Hematopoietic multipotent progenitor cell (in vitro differentiated cells): ENCODE measurements around the gene FPR2. TPM values are rescaled to one million over a fixed set of nuclear protein-coding genes. Genes with fewer than 3 reads are reported as not detected.
"Not testable (repeated sequence)": the region's sequence is repeated elsewhere in the genome, so short reads cannot be mapped to it uniquely, and the experiment has no call there.

ENCODE experiments used
- DNase-seq, 3 donors: peaks; one replicate each; pipeline ENCODE4 v3.0.0-alpha.2; 2011 to 2015; ENCODE audit warnings: low read depth in 2 of 3, low spot score in 2 of 3
- total RNA-seq: library from RNA; depleted of rRNA; stranded (reverse); fragments of >200 nt; gene quantifications from one replicate; pipeline ENCODE4 v1.2.3, GENCODE V29; 2012

The FPR2 gene
- total RNA-seq, 1 donor, result 0.54 TPM

DNA sequence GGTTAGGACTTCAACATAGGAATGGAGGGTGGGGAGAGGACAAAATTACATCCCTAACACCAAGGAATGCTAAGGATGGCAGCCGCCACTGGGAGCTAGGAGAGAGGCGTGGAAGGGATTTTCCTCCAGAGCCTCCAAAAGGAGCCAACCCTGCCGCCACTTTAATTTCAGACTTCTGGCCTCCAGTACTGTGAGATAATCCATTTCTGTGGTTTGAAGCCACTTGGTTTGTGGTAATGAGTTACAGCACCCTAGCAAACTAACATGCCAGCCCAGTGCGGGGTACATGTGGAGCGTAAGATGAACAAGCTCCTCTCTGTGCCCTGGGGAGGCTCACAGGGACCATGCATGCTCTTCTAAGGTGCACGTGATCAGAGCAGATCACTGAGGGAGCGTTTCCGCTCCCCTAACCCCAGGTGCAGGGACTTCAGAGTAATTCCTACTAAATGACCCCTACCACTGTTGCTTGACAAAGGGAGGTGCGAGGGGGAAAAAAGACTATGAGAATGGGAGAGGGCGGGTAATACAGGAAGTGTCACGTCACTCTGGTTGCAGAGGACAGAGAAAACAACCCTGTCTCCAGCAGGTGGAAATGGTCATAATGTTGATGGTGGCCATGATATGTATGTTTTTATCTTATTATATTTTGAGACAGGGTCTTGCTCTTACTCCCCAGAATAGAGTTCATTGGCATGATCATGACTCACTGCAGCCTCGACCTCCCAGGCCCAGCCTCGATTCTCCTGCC lies 21.3 kb upstream of the FPR2 start:
- no peak for DNase-seq

GRCh38 chr19:51740356-51740755 lies 20.6 kb upstream of the FPR2 start:
- DNase-seq, result no peak

DNA sequence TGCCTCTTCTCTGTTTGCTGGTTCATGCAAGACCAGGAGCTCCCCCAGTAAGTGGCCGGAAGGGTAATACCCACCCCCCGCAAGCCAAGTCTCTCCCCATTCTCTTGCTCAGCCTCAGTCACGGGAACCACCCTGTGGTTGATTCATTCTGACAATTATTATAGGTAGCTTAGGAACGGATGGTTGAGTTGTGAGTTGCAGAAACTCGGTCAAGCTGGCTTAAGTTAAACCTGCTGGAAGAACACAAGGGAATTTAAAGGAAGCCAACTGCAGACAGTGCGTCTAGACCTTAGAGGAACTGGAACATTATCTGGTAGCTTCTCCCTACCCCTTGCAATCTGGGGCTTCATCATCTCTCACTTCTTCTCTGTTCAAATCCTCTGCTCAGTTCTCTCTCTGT lies 18.2 kb upstream of the FPR2 start:
- DNase-seq, result no peak

DNA sequence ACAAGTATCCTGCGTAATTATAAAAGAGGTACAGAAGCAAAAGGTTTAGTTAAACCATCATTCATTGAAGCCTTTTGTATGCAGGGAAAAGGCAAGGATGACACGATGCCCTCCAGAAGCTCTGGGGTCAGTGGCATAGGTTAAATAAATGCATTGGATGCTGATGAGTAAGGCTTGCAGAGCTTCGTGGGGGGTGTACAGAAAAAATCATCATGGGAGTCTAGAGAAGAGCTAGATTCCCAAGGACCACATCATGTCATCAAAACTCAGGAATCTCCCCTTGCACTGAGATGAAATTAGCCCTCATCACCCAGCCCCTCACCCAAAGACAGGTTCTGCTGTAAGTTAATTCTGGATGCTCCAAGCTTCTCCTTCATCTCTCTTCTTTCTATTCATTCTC lies 17.6 kb upstream of the FPR2 start:
- no peak for DNase-seq

GRCh38 chr19:51746731-51747130 lies 14.2 kb upstream of the FPR2 start:
- no peak for DNase-seq

- no peak for DNase-seq
These were observed 11.0 kb upstream of the FPR2 start for GRCh38 chr19:51749979-51750378.

GRCh38 chr19:51750400-51751094 lies 10.4 kb upstream of the FPR2 start:
- DNase-seq, result no peak

DNA sequence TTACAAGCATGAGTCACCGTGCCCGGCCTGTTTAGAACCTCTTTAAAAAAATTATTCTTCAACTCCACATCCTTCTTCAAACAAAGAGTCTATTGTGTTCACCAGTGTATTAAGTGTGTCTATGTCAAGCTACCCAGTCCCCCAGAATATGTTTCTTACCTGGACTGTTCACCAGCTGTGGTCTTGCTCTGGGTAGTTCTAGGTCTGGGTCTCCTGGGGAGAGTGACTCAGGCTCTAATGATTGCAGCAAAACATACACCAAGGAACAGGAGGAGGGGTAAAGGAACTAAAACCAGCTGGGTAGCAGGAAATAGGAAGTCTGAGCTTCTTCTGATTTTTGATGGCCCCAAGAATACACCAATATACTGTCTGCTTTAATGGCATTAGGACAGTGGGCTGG lies 9.3 kb upstream of the FPR2 start, which contains the start of gene FPR1:
Gene FPR1 (minus strand): TSS at position 224 of the 400 bp plus-strand sequence. CDS start 4,884 bp downstream, outside the sequence.
- no peak for DNase-seq

DNA sequence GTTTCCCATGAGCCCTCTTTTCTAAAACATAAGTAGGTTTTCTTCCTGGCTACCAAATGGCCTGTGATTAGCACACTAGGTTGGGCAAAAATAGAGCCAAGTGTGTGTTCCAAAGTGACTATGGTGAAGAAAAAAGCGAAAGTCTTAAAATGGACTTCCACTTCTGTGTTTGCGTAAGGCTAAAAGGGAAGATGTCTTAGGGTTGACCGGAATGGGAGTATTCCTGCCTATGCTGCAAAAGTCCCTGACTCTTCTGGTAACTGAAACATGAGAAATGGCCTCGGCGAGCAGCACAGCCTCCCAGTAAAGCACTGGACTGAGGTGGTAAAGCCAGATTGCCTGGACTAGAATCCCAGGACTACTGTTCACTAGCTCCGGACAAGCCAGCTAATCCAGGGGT lies 6.9 kb upstream of the FPR2 start:
- no peak for DNase-seq

GRCh38 chr19:51754770-51755169 lies 6.2 kb upstream of the FPR2 start:
- no peak for DNase-seq

- DNase-seq, result no peak
These were observed 5.4 kb upstream of the FPR2 start for GRCh38 chr19:51755571-51755970.

DNA sequence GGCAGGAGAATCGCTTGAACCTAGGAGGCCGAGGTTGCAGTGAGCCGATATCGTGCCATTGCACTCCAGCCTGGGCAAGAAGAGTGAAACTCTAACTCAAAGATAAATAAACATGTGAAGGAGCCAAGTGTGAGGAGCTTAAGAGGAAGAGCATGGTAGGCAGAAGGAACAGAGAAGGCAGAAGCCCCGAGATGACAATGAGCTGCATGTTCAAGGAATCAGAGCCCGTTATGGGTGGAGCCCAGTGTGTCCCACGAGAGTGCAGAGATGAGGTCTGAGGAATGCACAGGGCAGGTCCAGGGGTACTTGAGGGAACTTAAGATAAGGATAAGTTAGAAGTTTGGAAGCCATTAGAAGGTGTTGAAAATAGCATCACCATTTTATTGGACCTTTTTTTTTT lies 716 bp downstream of the FPR2 start:
- no peak for DNase-seq

DNA sequence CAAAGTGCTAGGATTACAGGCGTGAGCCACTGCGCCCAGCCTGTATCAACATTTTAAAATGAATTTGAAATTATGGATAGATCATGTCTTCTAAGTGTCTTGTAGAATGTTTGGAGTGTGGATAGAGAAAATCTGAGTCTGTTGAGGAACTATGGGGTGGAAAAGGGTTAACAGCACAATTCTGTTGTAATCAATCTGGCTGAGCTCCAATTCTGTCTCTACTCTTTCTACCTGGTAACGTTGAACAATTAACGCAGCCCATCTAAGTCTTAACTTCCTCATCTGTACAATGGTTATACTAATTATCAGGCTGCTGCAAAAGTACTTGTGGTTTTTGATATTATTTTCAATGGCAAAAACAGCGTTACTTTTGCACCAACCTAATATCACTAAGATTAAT lies 4.1 kb downstream of the FPR2 start:
- no peak for DNase-seq

DNA sequence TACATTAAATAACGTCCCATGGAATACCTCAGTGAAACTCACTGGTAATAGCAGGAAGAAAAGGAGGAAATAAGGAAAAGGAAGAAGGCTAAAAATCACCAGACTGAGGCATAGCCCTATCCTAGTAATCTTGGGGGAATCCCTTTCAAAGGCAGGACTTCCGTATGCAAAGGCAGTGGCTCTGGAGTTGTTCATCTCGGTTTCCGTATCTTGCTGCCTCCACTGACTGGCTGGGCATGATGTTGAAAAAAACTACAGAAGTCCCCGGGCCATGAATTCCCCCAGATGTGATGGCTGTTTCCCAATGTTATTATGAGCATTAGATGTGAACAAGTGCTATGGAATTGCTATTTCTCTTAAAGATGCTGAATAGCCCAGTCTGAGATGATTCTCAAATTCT lies 5.5 kb downstream of the FPR2 start:
- DNase-seq, result no peak

GRCh38 chr19:51771376-51772130 lies 10.6 kb downstream of the FPR2 start:
- peak in 2 of 3 donors; percentile 34 to 64 for DNase-seq

GRCh38 chr19:51772977-51773376 lies 12.0 kb downstream of the FPR2 start:
- DNase-seq, result no peak

DNA sequence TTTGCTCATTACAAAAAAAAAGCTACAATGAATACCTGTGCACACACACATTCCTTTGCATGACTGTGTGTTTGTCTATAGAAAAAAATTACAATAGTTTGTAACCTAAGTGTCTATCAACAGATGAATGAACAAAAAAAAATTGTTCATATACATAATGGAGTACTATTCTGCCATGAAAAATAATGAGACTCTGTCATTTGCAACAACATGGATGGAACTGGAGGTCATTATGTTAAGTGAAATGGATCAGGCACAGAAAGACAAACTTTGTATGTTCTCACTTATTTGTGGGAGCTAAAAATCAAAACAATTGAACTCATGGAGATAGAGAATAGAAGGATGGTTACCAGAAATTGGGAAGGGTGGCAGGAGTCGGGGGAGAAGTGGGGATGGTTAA lies 15.6 kb downstream of the FPR2 start:
- not testable (repeated sequence) for DNase-seq

DNA sequence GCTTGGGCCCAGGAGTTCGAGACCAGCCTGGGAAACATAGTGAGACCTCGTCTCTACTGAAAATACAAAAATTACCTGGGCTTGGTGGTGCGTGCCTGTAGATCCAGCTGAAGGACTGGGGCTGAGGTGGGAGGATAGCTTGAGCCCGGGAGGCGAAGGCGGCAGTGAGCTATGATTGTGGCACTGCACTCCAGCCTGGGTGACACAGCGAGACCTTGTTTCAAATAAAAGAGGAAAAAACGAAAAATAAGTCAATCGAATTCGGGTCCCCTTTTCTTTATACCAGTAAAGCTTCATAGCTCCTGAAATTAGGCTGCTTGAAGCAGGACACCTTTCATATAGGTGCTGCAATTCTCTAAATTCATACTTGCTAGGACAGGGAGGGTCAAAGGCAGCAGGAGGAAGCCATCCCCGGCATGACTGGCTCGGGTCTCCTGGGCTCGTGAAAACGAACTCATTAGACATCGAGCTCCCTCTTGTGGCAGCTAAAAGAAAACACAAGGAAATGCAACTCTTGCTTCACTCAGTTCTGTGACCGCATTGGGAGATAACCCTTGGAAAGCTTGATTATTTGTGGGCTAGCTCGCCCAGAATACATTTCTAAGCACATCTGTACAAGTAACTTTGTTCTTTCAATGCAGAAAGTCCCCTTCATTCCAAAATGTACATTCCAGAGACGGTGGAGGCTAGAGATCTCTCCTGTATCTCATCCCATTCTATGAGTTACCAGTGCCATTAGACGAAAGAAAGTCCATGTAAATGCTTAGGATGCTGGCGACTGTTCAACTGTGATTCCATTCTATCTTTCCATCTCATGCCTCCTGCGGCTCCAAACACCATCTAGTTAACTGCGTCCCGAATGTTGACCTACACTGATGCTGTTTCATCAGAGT lies 16.8 kb downstream of the FPR2 start:
- DNase-seq, result peak; percentile 18 to 87 (median 81)

DNA sequence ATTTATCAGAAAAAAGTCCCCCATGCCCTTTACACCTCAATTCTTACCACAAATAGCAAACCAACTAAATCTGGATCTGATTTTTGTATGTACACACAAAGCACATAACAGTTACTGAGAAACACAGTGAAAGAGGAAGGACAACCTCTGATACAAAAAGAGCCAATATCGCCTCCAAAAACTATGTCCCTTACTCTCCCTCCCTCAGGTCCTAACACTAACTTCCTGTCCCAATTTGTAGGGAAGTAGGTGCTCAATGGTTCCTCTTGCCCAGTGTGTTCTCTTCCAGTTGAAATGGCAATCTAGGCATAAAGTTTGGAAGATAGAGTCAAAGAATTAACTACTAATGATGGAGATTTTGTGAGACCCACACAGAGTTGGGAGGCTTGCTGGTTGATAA lies 18.2 kb downstream of the FPR2 start:
- DNase-seq, result no peak

- DNase-seq, result no peak
These were observed 18.7 kb downstream of the FPR2 start for GRCh38 chr19:51779703-51780102.

GRCh38 chr19:51780270-51780669 lies 19.3 kb downstream of the FPR2 start:
- DNase-seq, result no peak
